B cell (primary cell): ENCODE measurements around the gene SLC9A3. TPM values are rescaled to one million over a fixed set of nuclear protein-coding genes. Genes with fewer than 3 reads are reported as not detected.

Source experiments
- ATAC-seq: fragments of 200-7000 bp; cut with Tn5 transposase; one replicate; pipeline ENCODE4 v1.10.0; 2021; ENCODE audit warnings: low read depth, mild to moderate bottlenecking, moderate number of reproducible peaks, moderate library complexity
- CTCF ChIA-PET: fragments of 350-600 bp; sonication (Branson Sonifier 250); formaldehyde crosslinking; loops from one replicate; lab custom pipeline; 2021; ENCODE audit warnings: antibody characterized with exemption, inconsistent platforms; lab: Charles Lee
- POLR2A ChIA-PET: fragments of 350-600 bp; sonication (Branson Sonifier 250); formaldehyde crosslinking; loops from one replicate; lab custom pipeline; 2021; ENCODE audit warnings: antibody characterized with exemption; lab: Charles Lee
- DNase-seq: peaks from one replicate; pipeline ENCODE4 v3.0.0; 2013
- H2AFZ ChIP-seq: 2 replicates; pipeline ENCODE4 v1.6.1; 2012; ENCODE audit warnings: mild to moderate bottlenecking, low read depth, low read length; ENCODE audit not compliant: insufficient read depth, poor library complexity, severe bottlenecking
- H3K27ac ChIP-seq, 2 donors: 1 replicate in 1 of 2; 2 replicates in 1 of 2; pipeline ENCODE4 v1.5.1; 2012 to 2013; ENCODE audit warnings: low read length in 2 of 2, mild to moderate bottlenecking in 2 of 2, moderate library complexity in 1 of 2
- H3K27me3 ChIP-seq, 4 experiments: fragments of 200-600 bp in 1 of 4; sonication (generic) in 1 of 4; replicated peaks in 1 of 4; 1 replicate in 2 of 4; 2 replicates in 2 of 4; pipeline versions ENCODE4 v1.6.1 to v1.7.0; 2013 to 2016; ENCODE audit warnings: low read length in 3 of 4, mild to moderate bottlenecking in 2 of 4, mixed read lengths in 1 of 4, moderate library complexity in 1 of 4; ENCODE audit not compliant: insufficient read depth in 4 of 4, control insufficient read depth in 3 of 4; ENCODE audit errors: control extremely low read depth in 1 of 4
- H3K36me3 ChIP-seq, 2 experiments: replicated peaks in 1 of 2; 1 replicate in 1 of 2; 2 replicates in 1 of 2; pipeline versions ENCODE4 v1.6.1 to v1.7.1; 2013; ENCODE audit warnings: low read length in 1 of 2; ENCODE audit not compliant: insufficient read depth in 2 of 2, control insufficient read depth in 1 of 2; ENCODE audit errors: control extremely low read depth in 1 of 2, extremely low read depth in 1 of 2
- H3K4me1 ChIP-seq, 2 donors: fragments of 200-600 bp in 1 of 2; sonication (generic) in 1 of 2; 1 replicate in 1 of 2; 2 replicates in 1 of 2; pipeline versions ENCODE4 v1.5.1 to v1.6.1; 2013 to 2017; ENCODE audit warnings: low read length in 2 of 2; ENCODE audit not compliant: control insufficient read depth in 2 of 2, insufficient read depth in 2 of 2
- H3K4me2 ChIP-seq: replicated peaks from 2 replicates; pipeline ENCODE3; 2012; ENCODE audit warnings: mild to moderate bottlenecking, low read depth, low read length; ENCODE audit not compliant: poor library complexity, severe bottlenecking
- H3K4me3 ChIP-seq, 5 experiments: fragments of 200-600 bp in 1 of 5; sonication (generic) in 1 of 5; 1 replicate in 3 of 5; 2 replicates in 2 of 5; pipeline versions ENCODE4 v1.5.1 to v1.7.0; 2011 to 2016; ENCODE audit warnings: low read length in 4 of 5, mild to moderate bottlenecking in 4 of 5, low read depth in 2 of 5, control low read depth in 1 of 5, moderate library complexity in 1 of 5; ENCODE audit not compliant: insufficient read depth in 1 of 5; ENCODE audit errors: control extremely low read depth in 1 of 5, extremely low read depth in 1 of 5
- H3K79me2 ChIP-seq: fragments of 200-600 bp; sonication (generic); one replicate; pipeline ENCODE4 v1.6.0; 2016; ENCODE audit warnings: low read length; ENCODE audit not compliant: control insufficient read depth, insufficient read depth
- H3K9ac ChIP-seq: fragments of 200-600 bp; sonication (generic); 2 replicates; pipeline ENCODE4 v1.6.1; 2017; ENCODE audit warnings: mild to moderate bottlenecking, low read length, moderate library complexity
- H3K9me3 ChIP-seq, 3 donors: one replicate each; pipeline versions ENCODE4 v1.6.1 to v1.7.1; 2013; ENCODE audit warnings: low read length in 2 of 3; ENCODE audit not compliant: control insufficient read depth in 2 of 3, insufficient read depth in 1 of 3; ENCODE audit errors: control extremely low read depth in 1 of 3
- H4K20me1 ChIP-seq: 2 replicates; pipeline ENCODE4 v1.6.0; 2012; ENCODE audit warnings: mild to moderate bottlenecking, low read length; ENCODE audit not compliant: insufficient read depth, control insufficient read depth, poor library complexity, severe bottlenecking
- H3K27ac Mint-ChIP-seq: one replicate; pipeline ENCODE4 v1.8.0; 2021; ENCODE audit warnings: mixed read lengths
- H3K27me3 Mint-ChIP-seq: one replicate; pipeline ENCODE4 v1.8.0; 2021; ENCODE audit warnings: mixed read lengths
- H3K4me1 Mint-ChIP-seq: one replicate; pipeline ENCODE4 v1.8.0; 2021; ENCODE audit warnings: mixed read lengths
- H3K4me3 Mint-ChIP-seq: one replicate; pipeline ENCODE4 v1.8.0; 2021; ENCODE audit warnings: mixed read lengths
- H3K9me3 Mint-ChIP-seq: one replicate; pipeline ENCODE4 v1.8.0; 2022; ENCODE audit warnings: mixed read lengths; ENCODE audit not compliant: insufficient read depth
- CTCF ChIP-seq: fragments of 200-600 bp; IDR thresholded peaks from one replicate; pipeline ENCODE4 v1.8.0; 2022; ENCODE audit warnings: antibody characterized with exemption, mild to moderate bottlenecking
- EZH2 ChIP-seq: IDR thresholded peaks from 2 replicates; pipeline ENCODE4 v1.6.1; 2012; ENCODE audit warnings: borderline replicate concordance, low read depth, mild to moderate bottlenecking, moderate library complexity, low read length; ENCODE audit not compliant: insufficient read depth, poor library complexity, severe bottlenecking
- WGBS: methylation state at CpG from one replicate; pipeline ENCODE4 v1.1.5; 2013; ENCODE audit warnings: missing lambda C conversion rate; ENCODE audit not compliant: insufficient coverage; 5-methylcytosine and 5-hydroxymethylcytosine counted together
- intact Hi-C: fragments of 100-400 bp; cut with micrococcal nuclease; formaldehyde crosslinking; loops from one replicate; pipeline ENCODE4 v1.10.0; 2022
- polyA plus RNA-seq: library from polyadenylated mRNA; depleted of rRNA; stranded (reverse); fragments of >200 nt; gene quantifications from 2 replicates; pipeline ENCODE4 v1.2.3, GENCODE V29; 2012
- total RNA-seq, 2 donors: library from RNA; stranded (reverse); fragments of 120-200 nt in 1 of 2; gene quantifications; 1 replicate in 1 of 2; 2 replicates in 1 of 2; pipeline versions ENCODE4 v1.2.3 to v1.2.4, GENCODE V29; 2013 to 2022

The SLC9A3 gene
- total and polyA plus RNA-seq, 2 donors (not counting 1 experiment from before 2014, with no cell fraction given): 0.84 to 2.0 TPM

- H3K9me3 ChIP-seq: peaks cover 0 to 81% (median 20%) of the 10 kb centered on the region in 3 donors
- WGBS: 98% methylated on average over 7 of the region's 9 CpGs
- Mint-ChIP-seq H3K9me3 (no peaks in the 10 kb centered on the region), H3K4me3 (peak overlapping the region; percentile 32), H3K27me3 (peaks cover 24% of the 10 kb centered on the region), H3K27ac (peak overlapping the region; percentile 80), H3K4me1 (peaks cover 28% of the 10 kb centered on the region)
- DNase-seq (no peak), ATAC-seq (no peak)
- ChIA-PET CTCF (no interaction called here), POLR2A (no interaction called here)
- no peaks in the 10 kb centered on the region for H4K20me1 ChIP-seq
- H3K79me2 ChIP-seq: no peaks in the 10 kb centered on the region
- no peak overlapping the region for H2AFZ ChIP-seq
- H3K36me3 ChIP-seq: no peaks in the 10 kb centered on the region
- H3K4me1 ChIP-seq: peaks cover 36 to 44% of the 10 kb centered on the region in 2 donors
- H3K9ac ChIP-seq: peak overlapping the region; percentile 54
- intact Hi-C loops: loop anchor here (1.0 to 2.0 kb wide), 2 partner anchors 66 to 72 kb away; no protein-coding TSS in a partner anchor
- peak overlapping the region in 1 of 2 donors; percentile 79 for H3K27ac ChIP-seq
- H3K4me2 ChIP-seq: peak overlapping the region; percentile 80
- H3K4me3 ChIP-seq: peak overlapping the region in 1 of 5 experiments; percentile 38
- peaks cover 0 to 76% (median 30%) of the 10 kb centered on the region in 4 experiments for H3K27me3 ChIP-seq
- no peak for TF ChIP-seq EZH2
- TF ChIP-seq CTCF: no peak
Observed at GRCh38 chr5:544675-545355, 20.6 kb upstream of the SLC9A3 start.
